ENCODE data around the gene TMEM231. TPM values are rescaled to one million over a fixed set of nuclear protein-coding genes. Genes with fewer than 3 reads are reported as not detected.

TMEM231 gene
- total and polyA plus RNA-seq, 2 donors (not counting 3 experiments of a cell fraction or from before 2014, with no cell fraction given), result 10.0 to 35.8 TPM

- Histone ChIP-seq H3K36me3 (ENCODE audit: control insufficient read depth in 2 of 2, extremely low read depth in 1 of 2, insufficient read depth in 2 of 2, low read length in 2 of 2) (no peaks in the 10 kb centered on the region), H3K27me3 (ENCODE audit: control insufficient read depth in 2 of 2, insufficient read depth in 2 of 2, low read length in 2 of 2) (peaks cover 5 to 8% of the 10 kb centered on the region in 2 experiments), H2AFZ (ENCODE audit: low read depth, low read length) (no peak overlapping the region), H3K9me3 (replicated peaks; ENCODE audit: control insufficient read depth, insufficient read depth, low read length) (no peaks in the 10 kb centered on the region), H3K4me2 (ENCODE audit: insufficient read depth, low read length) (no peak overlapping the region), H3K9me1 (replicated peaks; ENCODE audit: control insufficient read depth, extremely low read depth, insufficient read depth, low read length) (no peaks in the 10 kb centered on the region), H3K4me1 (ENCODE audit: control insufficient read depth, extremely low read depth, insufficient read depth, low read length) (peaks cover 7% of the 10 kb centered on the region), H4K20me1 (replicated peaks; ENCODE audit: control insufficient read depth, extremely low read depth, insufficient read depth, low read length) (no peaks in the 10 kb centered on the region), H3K9ac (replicated peaks; ENCODE audit: extremely low read depth, insufficient read depth, low read length) (no peak overlapping the region), H3K4me3 (replicated peaks in 1 of 3; ENCODE audit: insufficient read depth in 1 of 3, low read depth in 1 of 3, low read length in 3 of 3) (no peak overlapping the region), H3K79me2 (ENCODE audit: control insufficient read depth, insufficient read depth, low read length) (no peaks in the 10 kb centered on the region), H3K27ac (ENCODE audit: insufficient read depth, low read depth, low read length) (no peak overlapping the region)
- ChIA-PET CTCF (interaction anchor here (0.8 to 1.6 kb wide), 7 partner anchors 11 to 126 kb away, joined by 3 read pairs; partner anchors contain the start of gene ADAT1), POLR2A (no interaction called here)
- TF ChIP-seq MYC (IDR thresholded peaks at IDR 0.05; ENCODE audit: low read depth, low read length) (no peak), FOS (IDR thresholded peaks at IDR 0.05; ENCODE audit: borderline replicate concordance, insufficient read depth, low read length) (no peak), GATA2 (IDR thresholded peaks at IDR 0.05; ENCODE audit: insufficient read depth, insufficient read length, low read depth, low read length) (no peak), EZH2 (IDR thresholded peaks at IDR 0.05; ENCODE audit: borderline replicate concordance, low read depth, low read length, severe bottlenecking) (no peak), CTCF (IDR thresholded peaks at IDR 0.05; ENCODE audit: extremely low read depth in 1 of 2, insufficient read depth in 1 of 2, low read depth in 1 of 2, low read length in 2 of 2) (no peak), JUN (IDR thresholded peaks at IDR 0.05; ENCODE audit: borderline replicate concordance, insufficient read depth, insufficient read length, low read depth) (no peak), POLR2AphosphoS5 (IDR thresholded peaks at IDR 0.05; ENCODE audit: insufficient read depth, low read depth, low read length) (no peak), POLR2A (IDR thresholded peaks at IDR 0.05; ENCODE audit: low read depth, low read length) (no peak)
- no TSS peak for BruUV-seq (replicated peaks)
- dilution Hi-C loops (cut with MboI; ENCODE audit: extremely low pct_ligation_motif_present, low sequenced_read_pairs), result no loop called here
- FAIRE-seq (no peak), DNase-seq (ENCODE audit: low read depth, low spot score) (no peak)
- intact Hi-C loops (cut with micrococcal nuclease), result no loop called here
These were observed 58.5 kb downstream of the TMEM231 start for GRCh38 chr16:75497558-75497957.
